Effector memory CD8-positive, alpha-beta T cell (primary cell): ENCODE data around the gene ATF4.
"Not testable (repeated sequence)": the region's sequence is repeated elsewhere in the genome, so short reads cannot be mapped to it uniquely, and the experiment has no call there.

Experiments used
- ATAC-seq: fragments of 150-1000 bp; cut with Tn5 transposase; replicated peaks from 2 replicates; pipeline ENCODE4 v1.10.0; 2021; ENCODE audit warnings: mild to moderate bottlenecking, moderate library complexity
- DNase-seq, 3 experiments: peaks; one replicate each; pipeline ENCODE4 v3.0.0; 2021
- H3K27ac Mint-ChIP-seq, 2 donors: one replicate each; pipeline ENCODE4 v1.8.0; 2022; ENCODE audit warnings: mild to moderate bottlenecking in 2 of 2, mixed read lengths in 2 of 2, moderate library complexity in 2 of 2
- H3K27me3 Mint-ChIP-seq, 2 donors: one replicate each; pipeline ENCODE4 v1.8.0; 2022; ENCODE audit warnings: mixed read lengths in 2 of 2
- H3K36me3 Mint-ChIP-seq: one replicate; pipeline ENCODE4 v1.8.0; 2022; ENCODE audit warnings: mild to moderate bottlenecking, moderate library complexity, mixed read lengths; ENCODE audit not compliant: insufficient read depth
- H3K4me1 Mint-ChIP-seq, 2 donors: one replicate each; pipeline ENCODE4 v1.8.0; 2022; ENCODE audit warnings: low read depth in 2 of 2, mixed read lengths in 2 of 2
- H3K4me3 Mint-ChIP-seq, 2 donors: one replicate each; pipeline ENCODE4 v1.8.0; 2022; ENCODE audit warnings: mild to moderate bottlenecking in 2 of 2, mixed read lengths in 2 of 2, moderate library complexity in 2 of 2
- H3K9me3 Mint-ChIP-seq, 2 donors: one replicate each; pipeline ENCODE4 v1.8.0; 2022; ENCODE audit warnings: mixed read lengths in 2 of 2

The ATF4 gene

GRCh38 chr22:39494471-39495120 is 25.8 kb upstream of the ATF4 start:
- H3K36me3 Mint-ChIP-seq = peaks cover 4% of the 10 kb centered on the region
- H3K27ac Mint-ChIP-seq = peak overlapping the region; percentile 44 to 55
- H3K4me3 Mint-ChIP-seq = no peak overlapping the region
- H3K9me3 Mint-ChIP-seq = no peaks in the 10 kb centered on the region
- no peak for ATAC-seq
- no peak for DNase-seq
- H3K4me1 Mint-ChIP-seq = peaks cover 6 to 11% of the 10 kb centered on the region in 2 donors
- peaks cover 5 to 7% of the 10 kb centered on the region in 2 donors for H3K27me3 Mint-ChIP-seq

- DNase-seq = peak in 2 of 3 experiments; percentile 30
- Mint-ChIP-seq H3K27me3 (peaks cover 5 to 6% of the 10 kb centered on the region in 2 donors), H3K4me1 (peaks cover 0 to 2% of the 10 kb centered on the region in 2 donors), H3K9me3 (no peaks in the 10 kb centered on the region), H3K36me3 (peaks cover 6% of the 10 kb centered on the region), H3K27ac (no peak overlapping the region), H3K4me3 (no peak overlapping the region)
- peak; percentile 67 for ATAC-seq
These were observed 24.1 kb upstream of the ATF4 start for GRCh38 chr22:39496131-39496838.

GRCh38 chr22:39497429-39497828 is 22.9 kb upstream of the ATF4 start:
- Mint-ChIP-seq H3K9me3 (no peaks in the 10 kb centered on the region), H3K4me3 (no peak overlapping the region), H3K27ac (no peak overlapping the region), H3K27me3 (no peaks in the 10 kb centered on the region), H3K4me1 (peaks cover 9% of the 10 kb centered on the region in 2 donors), H3K36me3 (peaks cover 8% of the 10 kb centered on the region)
- no peak for DNase-seq
- ATAC-seq = no peak

GRCh38 chr22:39498368-39498767 is 22.0 kb upstream of the ATF4 start:
- Mint-ChIP-seq H3K9me3 (no peaks in the 10 kb centered on the region), H3K27me3 (no peaks in the 10 kb centered on the region), H3K27ac (no peak overlapping the region), H3K4me1 (peaks cover 12 to 14% of the 10 kb centered on the region in 2 donors), H3K4me3 (no peak overlapping the region), H3K36me3 (peaks cover 8% of the 10 kb centered on the region)
- DNase-seq (no peak), ATAC-seq (no peak)

- no peaks in the 10 kb centered on the region for H3K9me3 Mint-ChIP-seq
- no peak for DNase-seq
- H3K4me3 Mint-ChIP-seq = no peak overlapping the region
- no peak for ATAC-seq
- peaks cover 8% of the 10 kb centered on the region for H3K36me3 Mint-ChIP-seq
- H3K27me3 Mint-ChIP-seq = no peaks in the 10 kb centered on the region
- peaks cover 17 to 19% of the 10 kb centered on the region in 2 donors for H3K4me1 Mint-ChIP-seq
- H3K27ac Mint-ChIP-seq = no peak overlapping the region
These were observed 21.6 kb upstream of the ATF4 start for GRCh38 chr22:39498802-39499201.

GRCh38 chr22:39500101-39500500 is 20.3 kb upstream of the ATF4 start:
- Mint-ChIP-seq H3K4me3 (no peak overlapping the region), H3K27ac (no peak overlapping the region), H3K9me3 (no peaks in the 10 kb centered on the region), H3K4me1 (peaks cover 19 to 27% of the 10 kb centered on the region in 2 donors), H3K27me3 (no peaks in the 10 kb centered on the region), H3K36me3 (peaks cover 19% of the 10 kb centered on the region)
- DNase-seq (no peak), ATAC-seq (no peak)

GRCh38 chr22:39501644-39502108 is 18.7 kb upstream of the ATF4 start:
- no peak for DNase-seq
- H3K27ac Mint-ChIP-seq = peak overlapping the region; percentile 66 to 87
- H3K4me3 Mint-ChIP-seq = peak overlapping the region; percentile 78 to 85
- no peaks in the 10 kb centered on the region for H3K9me3 Mint-ChIP-seq
- H3K27me3 Mint-ChIP-seq = no peaks in the 10 kb centered on the region
- peak; percentile 39 for ATAC-seq
- H3K36me3 Mint-ChIP-seq = peaks cover 33% of the 10 kb centered on the region
- H3K4me1 Mint-ChIP-seq = peaks cover 25 to 39% of the 10 kb centered on the region in 2 donors

GRCh38 chr22:39502109-39502788 is 18.1 kb upstream of the ATF4 start, which contains the start of gene MIEF1:
TSS of gene MIEF1 (plus strand) at chr22:39502290. CDS start at chr22:39511295, 9,005 bp downstream.
- no peaks in the 10 kb centered on the region for H3K27me3 Mint-ChIP-seq
- peaks cover 27 to 42% of the 10 kb centered on the region in 2 donors for H3K4me1 Mint-ChIP-seq
- no peaks in the 10 kb centered on the region for H3K9me3 Mint-ChIP-seq
- DNase-seq = peak; percentile 79 to 84 (median 81)
- H3K4me3 Mint-ChIP-seq = peak within 1 kb of the TSS; percentile 78 to 85
- peaks cover 38% of the 10 kb centered on the region for H3K36me3 Mint-ChIP-seq
- H3K27ac Mint-ChIP-seq = peak within 1 kb of the TSS; percentile 66 to 87
- peak; percentile 96 for ATAC-seq

- no peaks in the 10 kb centered on the region for H3K27me3 Mint-ChIP-seq
- no peak for ATAC-seq
- H3K4me3 Mint-ChIP-seq = peak overlapping the region; percentile 78 to 85
- DNase-seq = no peak
- no peaks in the 10 kb centered on the region for H3K9me3 Mint-ChIP-seq
- peaks cover 38% of the 10 kb centered on the region for H3K36me3 Mint-ChIP-seq
- peaks cover 27 to 42% of the 10 kb centered on the region in 2 donors for H3K4me1 Mint-ChIP-seq
- peak overlapping the region; percentile 66 to 87 for H3K27ac Mint-ChIP-seq
These were observed 17.5 kb upstream of the ATF4 start for GRCh38 chr22:39502789-39503409.

- no peaks in the 10 kb centered on the region for H3K27me3 Mint-ChIP-seq
- H3K36me3 Mint-ChIP-seq = peaks cover 43% of the 10 kb centered on the region
- H3K4me3 Mint-ChIP-seq = peak overlapping the region; percentile 78 to 85
- DNase-seq (no peak), ATAC-seq (no peak)
- H3K27ac Mint-ChIP-seq = peak overlapping the region in 1 of 2 donors; percentile 30
- peaks cover 32 to 48% of the 10 kb centered on the region in 2 donors for H3K4me1 Mint-ChIP-seq
- no peaks in the 10 kb centered on the region for H3K9me3 Mint-ChIP-seq
These were observed 16.7 kb upstream of the ATF4 start for GRCh38 chr22:39503630-39504029.

GRCh38 chr22:39504071-39504470 is 16.3 kb upstream of the ATF4 start:
- H3K27ac Mint-ChIP-seq = peak overlapping the region in 1 of 2 donors; percentile 30
- no peaks in the 10 kb centered on the region for H3K27me3 Mint-ChIP-seq
- ATAC-seq (no peak), DNase-seq (no peak)
- H3K4me1 Mint-ChIP-seq = peaks cover 33 to 50% of the 10 kb centered on the region in 2 donors
- H3K4me3 Mint-ChIP-seq = peak overlapping the region; percentile 78 to 85
- peaks cover 44% of the 10 kb centered on the region for H3K36me3 Mint-ChIP-seq
- no peaks in the 10 kb centered on the region for H3K9me3 Mint-ChIP-seq

- not testable (repeated sequence) for H3K27ac Mint-ChIP-seq, H3K9me3 Mint-ChIP-seq, DNase-seq, H3K4me3 Mint-ChIP-seq, H3K27me3 Mint-ChIP-seq, ATAC-seq
- Mint-ChIP-seq H3K4me1 (peaks cover 32 to 52% of the 10 kb centered on the region in 2 donors), H3K36me3 (peaks cover 56% of the 10 kb centered on the region)
These were observed 13.3 kb upstream of the ATF4 start for GRCh38 chr22:39507021-39507420.

- Mint-ChIP-seq H3K27me3 (no peaks in the 10 kb centered on the region), H3K27ac (peak overlapping the region in 1 of 2 donors; percentile 52), H3K9me3 (no peaks in the 10 kb centered on the region), H3K4me3 (no peak overlapping the region), H3K36me3 (peaks cover 65% of the 10 kb centered on the region), H3K4me1 (peaks cover 25 to 43% of the 10 kb centered on the region in 2 donors)
- no peak for DNase-seq
- ATAC-seq = no peak
These were observed 12.0 kb upstream of the ATF4 start for GRCh38 chr22:39508393-39508792.
